Type B pancreatic cell (in vitro differentiated cells): Measurements from ENCODE around the gene CDKAL1. TPM values are rescaled to one million over a fixed set of nuclear protein-coding genes. Genes with fewer than 3 reads are reported as not detected.
"Not testable (repeated sequence)": the region's sequence is repeated elsewhere in the genome, so short reads cannot be mapped to it uniquely, and the experiment has no call there.

Experiments used
- DNase-seq: peaks from one replicate; pipeline ENCODE4 v3.0.0; 2021; ENCODE audit warnings: mixed read lengths; ENCODE audit not compliant: unreplicated experiment; ENCODE audit errors: extremely low spot score
- H3K27ac Mint-ChIP-seq: 2 replicates; pipeline ENCODE4 v1.8.0; 2021; ENCODE audit warnings: mild to moderate bottlenecking, mixed read lengths
- H3K27me3 Mint-ChIP-seq: 2 replicates; pipeline ENCODE4 v1.8.0; 2021; ENCODE audit warnings: mixed read lengths
- H3K36me3 Mint-ChIP-seq: 2 replicates; pipeline ENCODE4 v1.8.0; 2021; ENCODE audit warnings: mixed read lengths
- H3K4me1 Mint-ChIP-seq: one replicate; pipeline ENCODE4 v1.8.0; 2021; ENCODE audit warnings: mixed read lengths; ENCODE audit not compliant: unreplicated experiment
- H3K4me3 Mint-ChIP-seq: 2 replicates; pipeline ENCODE4 v1.8.0; 2021; ENCODE audit warnings: mild to moderate bottlenecking, mixed read lengths
- H3K9me3 Mint-ChIP-seq: 2 replicates; pipeline ENCODE4 v1.8.0; 2021; ENCODE audit warnings: mixed read lengths
- CTCF ChIP-seq: fragments of 200-600 bp; sonication (generic); conservative IDR thresholded peaks from 2 replicates; pipeline ENCODE4 v1.5.0; 2021; ENCODE audit warnings: antibody characterized with exemption, mild to moderate bottlenecking
- total RNA-seq: library from RNA; stranded (reverse); gene quantifications from 2 replicates; pipeline ENCODE4 v1.2.1, GENCODE V29; 2021; ENCODE audit warnings: low replicate concordance

Gene CDKAL1
- total RNA-seq, 1 donor from 2014 or later = 21.0 TPM

GRCh38 chr6:20919677-20920385 lies 385.6 kb downstream of the CDKAL1 start:
- no peak overlapping the region for H3K4me3 Mint-ChIP-seq
- H3K9me3 Mint-ChIP-seq = peaks cover 17% of the 10 kb centered on the region
- no peaks in the 10 kb centered on the region for H3K27me3 Mint-ChIP-seq
- no peak overlapping the region for H3K27ac Mint-ChIP-seq
- TF ChIP-seq CTCF = no peak
- H3K4me1 Mint-ChIP-seq = no peaks in the 10 kb centered on the region
- H3K36me3 Mint-ChIP-seq = peaks cover 5% of the 10 kb centered on the region
- DNase-seq = no peak

- Mint-ChIP-seq H3K36me3 (no peaks in the 10 kb centered on the region), H3K27me3 (no peaks in the 10 kb centered on the region), H3K27ac (no peak overlapping the region), H3K4me1 (no peaks in the 10 kb centered on the region), H3K4me3 (no peak overlapping the region), H3K9me3 (peaks cover 9% of the 10 kb centered on the region)
- DNase-seq = no peak
- TF ChIP-seq CTCF = no peak
Observed at GRCh38 chr6:20921578-20921977, 387.3 kb downstream of the CDKAL1 start.

- H3K9me3 Mint-ChIP-seq = peaks cover 9% of the 10 kb centered on the region
- no peaks in the 10 kb centered on the region for H3K27me3 Mint-ChIP-seq
- peaks cover 5% of the 10 kb centered on the region for H3K4me1 Mint-ChIP-seq
- H3K27ac Mint-ChIP-seq = no peak overlapping the region
- no peak overlapping the region for H3K4me3 Mint-ChIP-seq
- no peak for DNase-seq
- no peak for TF ChIP-seq CTCF
- no peaks in the 10 kb centered on the region for H3K36me3 Mint-ChIP-seq
Observed at GRCh38 chr6:20922743-20923142, 388.5 kb downstream of the CDKAL1 start.

- H3K36me3 Mint-ChIP-seq, H3K27me3 Mint-ChIP-seq, H3K27ac Mint-ChIP-seq, DNase-seq, H3K9me3 Mint-ChIP-seq, H3K4me3 Mint-ChIP-seq, H3K4me1 Mint-ChIP-seq: not testable (repeated sequence)
Observed at GRCh38 chr6:20924094-20924493, 389.8 kb downstream of the CDKAL1 start.

- DNase-seq = no peak
- TF ChIP-seq CTCF = no peak
- no peaks in the 10 kb centered on the region for H3K36me3 Mint-ChIP-seq
- no peak overlapping the region for H3K27ac Mint-ChIP-seq
- no peak overlapping the region for H3K4me3 Mint-ChIP-seq
- H3K4me1 Mint-ChIP-seq = peaks cover 11% of the 10 kb centered on the region
- H3K9me3 Mint-ChIP-seq = peaks cover 9% of the 10 kb centered on the region
- H3K27me3 Mint-ChIP-seq = no peaks in the 10 kb centered on the region
Observed at GRCh38 chr6:20924911-20925543, 390.8 kb downstream of the CDKAL1 start.

- H3K9me3 Mint-ChIP-seq = peaks cover 16% of the 10 kb centered on the region
- no peaks in the 10 kb centered on the region for H3K36me3 Mint-ChIP-seq
- DNase-seq = no peak
- H3K27me3 Mint-ChIP-seq = no peaks in the 10 kb centered on the region
- TF ChIP-seq CTCF = no peak
- H3K4me1 Mint-ChIP-seq = peaks cover 11% of the 10 kb centered on the region
- H3K4me3 Mint-ChIP-seq = no peak overlapping the region
- no peak overlapping the region for H3K27ac Mint-ChIP-seq
Observed at GRCh38 chr6:20927130-20927860, 393.0 kb downstream of the CDKAL1 start.
